Measurements from ENCODE around the gene SBK1.

The SBK1 gene

DNA sequence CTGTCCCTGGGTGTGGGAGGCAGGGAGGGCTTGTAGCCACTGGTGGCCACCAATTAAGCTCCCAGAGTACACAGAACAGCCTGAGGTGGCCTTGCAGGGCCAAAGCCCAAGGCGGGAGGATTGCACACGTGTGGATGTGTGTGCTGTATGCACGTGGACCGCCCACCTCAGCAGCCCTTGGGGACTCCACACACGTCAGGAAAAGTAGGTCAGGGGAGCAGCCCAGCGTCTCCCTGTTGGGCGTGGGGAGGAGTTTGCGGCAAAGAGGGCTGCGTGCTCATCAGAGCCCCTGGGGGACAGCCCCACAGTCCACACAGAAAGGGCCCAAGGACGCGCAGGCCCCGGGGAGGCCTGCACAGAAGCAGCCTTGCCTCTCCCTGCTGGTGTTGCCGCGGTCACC is 19.6 kb downstream of the SBK1 start:
- H3K4me3 Mint-ChIP-seq: no peak overlapping the region
- H3K4me1 Mint-ChIP-seq: no peaks in the 10 kb centered on the region
- H3K9me3 Mint-ChIP-seq: no peaks in the 10 kb centered on the region
- TF ChIP-seq, protein P1, sequence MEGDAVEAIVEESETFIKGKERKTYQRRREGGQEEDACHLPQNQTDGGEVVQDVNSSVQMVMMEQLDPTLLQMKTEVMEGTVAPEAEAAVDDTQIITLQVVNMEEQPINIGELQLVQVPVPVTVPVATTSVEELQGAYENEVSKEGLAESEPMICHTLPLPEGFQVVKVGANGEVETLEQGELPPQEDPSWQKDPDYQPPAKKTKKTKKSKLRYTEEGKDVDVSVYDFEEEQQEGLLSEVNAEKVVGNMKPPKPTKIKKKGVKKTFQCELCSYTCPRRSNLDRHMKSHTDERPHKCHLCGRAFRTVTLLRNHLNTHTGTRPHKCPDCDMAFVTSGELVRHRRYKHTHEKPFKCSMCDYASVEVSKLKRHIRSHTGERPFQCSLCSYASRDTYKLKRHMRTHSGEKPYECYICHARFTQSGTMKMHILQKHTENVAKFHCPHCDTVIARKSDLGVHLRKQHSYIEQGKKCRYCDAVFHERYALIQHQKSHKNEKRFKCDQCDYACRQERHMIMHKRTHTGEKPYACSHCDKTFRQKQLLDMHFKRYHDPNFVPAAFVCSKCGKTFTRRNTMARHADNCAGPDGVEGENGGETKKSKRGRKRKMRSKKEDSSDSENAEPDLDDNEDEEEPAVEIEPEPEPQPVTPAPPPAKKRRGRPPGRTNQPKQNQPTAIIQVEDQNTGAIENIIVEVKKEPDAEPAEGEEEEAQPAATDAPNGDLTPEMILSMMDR (IDR thresholded peaks at IDR 0.05; ENCODE audit: unreplicated experiment in 3 of 3): no peak
- H3K27ac Mint-ChIP-seq: no peak overlapping the region
- peaks cover 26% of the 10 kb centered on the region for H3K36me3 Mint-ChIP-seq (ENCODE audit: low read depth)
- no peaks in the 10 kb centered on the region for H3K27me3 Mint-ChIP-seq (ENCODE audit: low read depth)

DNA sequence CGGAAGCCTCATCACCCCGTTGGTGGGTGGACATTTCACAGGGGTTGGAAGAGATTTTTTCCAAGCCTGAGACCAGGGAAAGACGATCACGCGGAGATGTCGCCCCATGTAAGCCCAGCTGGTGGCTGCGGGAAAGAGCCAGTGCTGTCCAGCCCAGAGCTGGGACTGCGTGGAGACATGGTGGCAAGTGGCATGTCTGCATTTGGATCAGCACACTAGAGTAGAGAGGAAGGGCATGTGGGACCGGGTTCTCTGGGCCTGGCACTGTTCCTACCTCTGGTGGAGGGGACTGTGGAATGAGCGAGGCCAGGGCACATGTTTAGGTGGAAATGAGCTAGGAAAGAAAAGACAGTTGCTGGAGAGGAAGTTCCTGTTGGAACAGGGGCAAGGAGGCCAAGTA is 20.0 kb downstream of the SBK1 start:
- Mint-ChIP-seq H3K4me1 (no peaks in the 10 kb centered on the region), H3K36me3 (ENCODE audit: low read depth) (peaks cover 26% of the 10 kb centered on the region), H3K27ac (no peak overlapping the region), H3K27me3 (ENCODE audit: low read depth) (no peaks in the 10 kb centered on the region), H3K9me3 (no peaks in the 10 kb centered on the region), H3K4me3 (no peak overlapping the region)
- TF ChIP-seq, protein P1 (IDR thresholded peaks at IDR 0.05; ENCODE audit: unreplicated experiment in 3 of 3): no peak

DNA sequence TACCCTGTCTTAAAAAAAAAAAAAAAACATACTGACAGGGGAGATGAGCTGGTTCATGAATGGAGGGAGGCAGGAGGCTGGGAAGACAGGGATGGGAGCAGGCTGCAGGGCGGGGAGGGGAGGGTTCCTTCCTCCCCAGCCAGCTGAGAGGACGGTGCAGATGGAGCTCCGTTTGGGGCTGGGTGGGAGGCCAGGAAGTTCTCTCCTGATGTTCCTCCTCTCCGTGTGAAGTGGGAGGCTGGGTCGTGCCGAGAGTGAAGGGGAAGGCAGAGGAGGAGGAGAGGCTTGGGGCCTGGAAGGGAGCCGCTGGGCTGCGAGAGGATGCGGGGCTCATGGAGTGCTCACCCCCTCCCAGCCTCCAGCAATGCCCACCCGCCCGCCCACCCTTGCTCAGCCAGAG is 21.3 kb downstream of the SBK1 start:
- Mint-ChIP-seq H3K27me3 (ENCODE audit: low read depth) (no peaks in the 10 kb centered on the region), H3K27ac (no peak overlapping the region), H3K9me3 (no peaks in the 10 kb centered on the region), H3K36me3 (ENCODE audit: low read depth) (peaks cover 27% of the 10 kb centered on the region), H3K4me1 (no peaks in the 10 kb centered on the region), H3K4me3 (no peak overlapping the region)
- TF ChIP-seq, protein P1 (IDR thresholded peaks at IDR 0.05; ENCODE audit: unreplicated experiment in 3 of 3): no peak

DNA sequence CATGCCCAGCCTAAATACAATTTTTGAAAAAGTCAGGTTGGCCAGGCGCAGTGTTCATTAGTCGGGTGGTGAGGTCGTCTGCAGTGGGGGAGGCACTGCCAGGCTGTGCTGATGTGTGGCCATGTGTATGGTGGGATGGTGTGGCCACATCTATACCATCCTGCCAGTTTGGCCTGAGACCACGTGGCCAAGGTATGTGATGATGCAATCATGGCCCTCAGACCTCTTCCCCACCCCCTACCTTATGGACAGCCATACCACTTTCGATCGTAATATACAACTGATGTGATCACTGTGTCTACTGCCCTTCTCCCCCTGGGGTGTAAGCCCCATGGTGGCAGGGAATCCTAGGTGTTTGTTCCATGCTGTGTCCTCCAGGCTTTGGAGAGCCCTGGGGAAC is 23.7 kb downstream of the SBK1 start:
- no peaks in the 10 kb centered on the region for H3K9me3 Mint-ChIP-seq
- no peak overlapping the region for H3K4me3 Mint-ChIP-seq
- H3K27me3 Mint-ChIP-seq (ENCODE audit: low read depth): no peaks in the 10 kb centered on the region
- no peak overlapping the region for H3K27ac Mint-ChIP-seq
- no peaks in the 10 kb centered on the region for H3K4me1 Mint-ChIP-seq
- H3K36me3 Mint-ChIP-seq (ENCODE audit: low read depth): peaks cover 23% of the 10 kb centered on the region
- TF ChIP-seq, protein P1 (IDR thresholded peaks at IDR 0.05; ENCODE audit: unreplicated experiment in 3 of 3): no peak

DNA sequence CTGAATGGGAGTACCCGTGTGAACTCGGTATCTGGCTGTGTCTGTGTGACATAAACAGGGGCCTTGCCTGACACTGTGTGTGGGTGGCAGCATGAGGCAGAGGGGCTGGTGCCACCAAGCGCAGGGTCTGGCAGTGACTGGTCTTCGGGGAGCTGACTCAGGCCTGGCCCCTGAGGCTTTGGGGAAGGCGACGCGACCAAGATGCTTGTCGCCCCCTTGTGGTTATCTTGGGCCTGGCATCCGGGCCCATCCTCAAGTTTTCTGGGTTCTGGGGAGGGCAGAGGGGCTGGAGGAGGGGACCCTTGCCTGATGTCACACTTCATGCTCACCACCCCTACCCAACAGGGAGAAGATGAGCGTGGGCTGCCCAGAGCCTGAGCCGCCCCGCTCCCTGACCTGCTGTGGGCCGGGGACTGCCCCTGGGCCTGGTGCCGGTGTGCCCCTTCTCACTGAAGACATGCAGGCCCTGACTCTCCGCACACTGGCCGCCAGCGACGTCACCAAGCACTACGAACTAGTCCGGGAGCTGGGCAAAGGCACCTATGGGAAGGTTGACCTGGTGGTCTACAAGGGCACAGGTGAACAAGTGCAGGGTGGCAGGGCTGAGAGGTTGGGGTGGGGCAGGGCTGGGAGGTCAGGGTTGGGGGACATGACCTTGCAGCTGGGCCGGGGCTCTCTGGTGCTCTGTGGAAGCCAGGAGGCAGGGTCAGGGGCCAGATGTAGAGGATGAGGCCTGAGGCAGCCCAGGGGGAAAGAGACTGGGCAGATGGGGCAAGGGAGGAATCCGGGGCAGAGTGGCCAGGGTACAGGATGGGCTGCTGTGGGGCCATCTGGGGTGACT is 24.9 kb downstream of the SBK1 start:
- Mint-ChIP-seq H3K27me3 (ENCODE audit: low read depth) (no peaks in the 10 kb centered on the region), H3K9me3 (no peaks in the 10 kb centered on the region)

More for the DNA sequence above, 24.9 kb downstream of the SBK1 start:
- TF ChIP-seq, protein P1 (IDR thresholded peaks at IDR 0.05; ENCODE audit: unreplicated experiment in 3 of 3): peak; percentile 75 to 82 (median 79)
- H3K4me1 Mint-ChIP-seq: no peaks in the 10 kb centered on the region
- H3K4me3 Mint-ChIP-seq: no peak overlapping the region
- H3K36me3 Mint-ChIP-seq (ENCODE audit: low read depth): peaks cover 22% of the 10 kb centered on the region
- no peak overlapping the region for H3K27ac Mint-ChIP-seq

Data from nephron (organoid).